IMR-90 (cell line): ENCODE results near the gene PLOD1. TPM values are rescaled to one million over a fixed set of nuclear protein-coding genes. Genes with fewer than 3 reads are reported as not detected.
A peak's percentile ranks its signal among the peaks of the same experiment; 100 is the strongest.

ENCODE experiments used
- ATAC-seq: fragments of 200-7000 bp; cut with Tn5 transposase; 2 replicates; pipeline ENCODE4 v1.9.1; 2020; ENCODE audit warnings: low read depth, mild to moderate bottlenecking, moderate library complexity
- BruUV-seq: library from RNA; stranded (reverse); fragments of 400-500 nt; replicated peaks from 2 replicates; lab custom pipeline; 2021; lab: Mats Ljungman, UMichigan
- CTCF ChIA-PET: fragments of 300-600 bp; formaldehyde crosslinking; extraction: SDS; loops from one replicate; lab custom pipeline; 2021; ENCODE audit warnings: antibody characterized with exemption; lab: Yijun Ruan, JAX
- POLR2A ChIA-PET: fragments of 300-600 bp; sonication (Branson Sonifier 250); formaldehyde crosslinking; loops from one replicate; lab custom pipeline; 2022; ENCODE audit warnings: antibody characterized with exemption; ENCODE audit not compliant: unreplicated experiment; lab: Charles Lee
- DNase-seq: peaks from one replicate; pipeline ENCODE4 v3.0.0; 2013
- H2AFZ ChIP-seq: replicated peaks from 2 replicates; pipeline ENCODE3; 2013; ENCODE audit warnings: low read length, mild to moderate bottlenecking; ENCODE audit not compliant: poor library complexity
- H2AK5ac ChIP-seq: 2 replicates; pipeline ENCODE4 v1.6.1; 2013; ENCODE audit warnings: low read depth, low read length, inconsistent platforms
- H2AK9ac ChIP-seq: replicated peaks from 2 replicates; pipeline ENCODE3; 2013; ENCODE audit warnings: mild to moderate bottlenecking, low read depth, low read length, moderate library complexity; ENCODE audit not compliant: poor library complexity
- H2BK120ac ChIP-seq: 2 replicates; pipeline ENCODE4 v1.6.1; 2013; ENCODE audit warnings: low read depth, low read length, inconsistent platforms
- H2BK15ac ChIP-seq: 3 replicates; pipeline ENCODE4 v1.6.1; 2013; ENCODE audit warnings: low read depth, low read length, inconsistent platforms
- H2BK20ac ChIP-seq: 2 replicates; pipeline ENCODE4 v1.6.1; 2013; ENCODE audit warnings: low read depth, mild to moderate bottlenecking, inconsistent platforms, low read length, moderate library complexity
- H2BK5ac ChIP-seq: 2 replicates; pipeline ENCODE4 v1.6.1; 2013; ENCODE audit warnings: mild to moderate bottlenecking, low read depth, low read length, inconsistent platforms; ENCODE audit not compliant: poor library complexity, severe bottlenecking
- H3K14ac ChIP-seq: replicated peaks from 2 replicates; pipeline ENCODE4 v1.6.1; 2013; ENCODE audit warnings: low read depth, low read length, inconsistent platforms
- H3K18ac ChIP-seq: 2 replicates; pipeline ENCODE4 v1.6.1; 2013; ENCODE audit warnings: low read depth, low read length, control low read depth
- H3K23ac ChIP-seq: 2 replicates; pipeline ENCODE4 v1.6.1; 2013; ENCODE audit warnings: low read depth, low read length, inconsistent platforms
- H3K27ac ChIP-seq: 2 replicates; pipeline ENCODE4 v1.5.1; 2013; ENCODE audit warnings: mild to moderate bottlenecking, control low read depth, low read length; ENCODE audit not compliant: insufficient read depth
- H3K27me3 ChIP-seq: 2 replicates; pipeline ENCODE4 v1.6.1; 2013; ENCODE audit warnings: low read length; ENCODE audit not compliant: control insufficient read depth, insufficient read depth
- H3K36me3 ChIP-seq: 2 replicates; pipeline ENCODE4 v1.6.1; 2013; ENCODE audit warnings: low read length, mixed read lengths; ENCODE audit not compliant: control insufficient read depth, insufficient read depth
- H3K4ac ChIP-seq: 2 replicates; pipeline ENCODE4 v1.6.1; 2013; ENCODE audit warnings: low read depth, low read length, inconsistent platforms
- H3K4me1 ChIP-seq: 2 replicates; pipeline ENCODE4 v1.6.1; 2013; ENCODE audit warnings: low read length, mixed read lengths; ENCODE audit not compliant: control insufficient read depth, insufficient read depth
- H3K4me2 ChIP-seq: 2 replicates; pipeline ENCODE4 v1.6.1; 2013; ENCODE audit warnings: low read depth, mild to moderate bottlenecking, control low read depth, low read length, moderate library complexity
- H3K4me3 ChIP-seq: 2 replicates; pipeline ENCODE4 v1.5.1; 2013; ENCODE audit warnings: low read depth, mild to moderate bottlenecking, control low read depth, low read length, moderate library complexity; ENCODE audit not compliant: insufficient read depth
- H3K56ac ChIP-seq: 2 replicates; pipeline ENCODE4 v1.6.1; 2013; ENCODE audit warnings: low read length, inconsistent platforms; ENCODE audit not compliant: insufficient read depth; ENCODE audit errors: extremely low read depth
- H3K79me1 ChIP-seq, 2 experiments: 2 replicates each; pipeline ENCODE4 v1.6.1; 2013; ENCODE audit warnings: low read length in 2 of 2, inconsistent platforms in 1 of 2, low read depth in 1 of 2
- H3K9ac ChIP-seq: 2 replicates; pipeline ENCODE4 v1.6.1; 2013; ENCODE audit warnings: low read depth, low read length, control low read depth
- H3K9me1 ChIP-seq: 2 replicates; pipeline ENCODE4 v1.6.1; 2013; ENCODE audit warnings: low read length, inconsistent platforms; ENCODE audit not compliant: insufficient read depth
- H3K9me3 ChIP-seq: 2 replicates; pipeline ENCODE4 v1.6.1; 2013; ENCODE audit warnings: low read length; ENCODE audit not compliant: control insufficient read depth, insufficient read depth
- H4K20me1 ChIP-seq: 2 replicates; pipeline ENCODE4 v1.6.1; 2013; ENCODE audit warnings: low read length, inconsistent platforms; ENCODE audit not compliant: insufficient read depth
- H4K5ac ChIP-seq: 2 replicates; pipeline ENCODE4 v1.6.1; 2013; ENCODE audit warnings: mild to moderate bottlenecking, low read depth, low read length, control low read depth
- H4K8ac ChIP-seq, 2 experiments: 2 replicates each; pipeline ENCODE4 v1.6.1; 2013; ENCODE audit warnings: low read depth in 2 of 2, low read length in 2 of 2, control low read depth in 1 of 2, inconsistent platforms in 1 of 2
- H4K91ac ChIP-seq: 2 replicates; pipeline ENCODE4 v1.6.1; 2013; ENCODE audit warnings: low read depth, low read length, inconsistent platforms; ENCODE audit not compliant: insufficient read depth
- BHLHE40 ChIP-seq: fragments of 150-350 bp; IDR thresholded peaks from 2 replicates; pipeline ENCODE4 v1.6.1; 2016; ENCODE audit warnings: mild to moderate bottlenecking, low read depth, low read length
- CEBPB ChIP-seq: IDR thresholded peaks from 2 replicates; pipeline ENCODE4 v1.6.1; 2012; ENCODE audit warnings: low read depth, low read length, improper control_type of control experiment
- CHD1 ChIP-seq: IDR thresholded peaks from 2 replicates; pipeline ENCODE4 v1.6.1; 2012; ENCODE audit warnings: low read depth, low read length, improper control_type of control experiment
- CTCF ChIP-seq: conservative IDR thresholded peaks from 2 replicates; pipeline ENCODE4 v1.5.1; 2012; ENCODE audit warnings: mild to moderate bottlenecking, low read depth, low read length, improper control_type of control experiment
- ELK1 ChIP-seq: fragments of 150-350 bp; IDR thresholded peaks from 2 replicates; pipeline ENCODE4 v1.6.1; 2016; ENCODE audit warnings: low read depth, mild to moderate bottlenecking, low read length, moderate library complexity, borderline replicate concordance
- FOS ChIP-seq: fragments of 150-350 bp; IDR thresholded peaks from 2 replicates; pipeline ENCODE4 v1.6.1; 2016; ENCODE audit warnings: low read depth, low read length
- MAFK ChIP-seq: IDR thresholded peaks from 2 replicates; pipeline ENCODE4 v1.6.1; 2012; ENCODE audit warnings: low read depth, low read length, improper control_type of control experiment
- MAZ ChIP-seq: IDR thresholded peaks from 2 replicates; pipeline ENCODE4 v1.6.1; 2012; ENCODE audit warnings: low read depth, mild to moderate bottlenecking, low read length, improper control_type of control experiment, moderate library complexity, borderline replicate concordance
- NFE2L2 ChIP-seq: fragments of 150-350 bp; IDR thresholded peaks from 2 replicates; pipeline ENCODE4 v1.6.1; 2016; ENCODE audit warnings: low read depth, mild to moderate bottlenecking, low read length
- POLR2A ChIP-seq: IDR thresholded peaks from 2 replicates; pipeline ENCODE4 v1.6.1; 2012; ENCODE audit warnings: mild to moderate bottlenecking, low read depth, low read length
- RAD21 ChIP-seq: IDR thresholded peaks from 2 replicates; pipeline ENCODE4 v1.6.1; 2012; ENCODE audit warnings: low read length, improper control_type of control experiment
- RCOR1 ChIP-seq: IDR thresholded peaks from 2 replicates; pipeline ENCODE4 v1.6.1; 2012; ENCODE audit warnings: mild to moderate bottlenecking, low read length, improper control_type of control experiment; ENCODE audit not compliant: insufficient replicate concordance
- RFX5 ChIP-seq: IDR thresholded peaks from 2 replicates; pipeline ENCODE4 v1.8.0; 2012; ENCODE audit warnings: low read depth, mild to moderate bottlenecking, low read length, moderate library complexity
- SMC3 ChIP-seq: fragments of 150-350 bp; IDR thresholded peaks from 2 replicates; pipeline ENCODE4 v1.6.1; 2016; ENCODE audit warnings: low read depth, mild to moderate bottlenecking, antibody characterized with exemption, low read length, moderate library complexity
- WGBS, 2 experiments: methylation state at CpG; one replicate each; pipeline versions ENCODE4 v1.1.5 to v1.1.7; 2013; ENCODE audit warnings: missing lambda C conversion rate in 2 of 2; ENCODE audit not compliant: insufficient read length in 1 of 2; ENCODE audit errors: extremely low coverage in 2 of 2; 5-methylcytosine and 5-hydroxymethylcytosine counted together
- dilution Hi-C: fragments of 300-500 bp; cut with HindIII; formaldehyde crosslinking; loops from one replicate; pipeline ENCODE4 v1.14.3; 2018; ENCODE audit warnings: low sequenced_read_pairs; ENCODE audit not compliant: unreplicated experiment
- in situ Hi-C: fragments of 300-500 bp; cut with MboI; formaldehyde crosslinking; loops from 3 replicates; pipeline ENCODE4 v1.14.3; 2019; ENCODE audit warnings: low sequenced_read_pairs, inconsistent platforms, mixed read lengths
- intact Hi-C: fragments of 100-400 bp; cut with micrococcal nuclease; formaldehyde crosslinking; loops from 2 replicates; pipeline ENCODE4 v1.10.0; 2022
- polyA plus RNA-seq, 3 experiments: library from polyadenylated mRNA; depleted of rRNA; stranded (reverse); fragments of >200 nt; gene quantifications; 2 replicates each; pipeline ENCODE4 v1.2.3, GENCODE V29; 2012; ENCODE audit warnings: low replicate concordance in 1 of 3
- total RNA-seq: library from RNA; depleted of rRNA; stranded (reverse); fragments of >200 nt; gene quantifications from 2 replicates; pipeline ENCODE4 v1.2.3, GENCODE V29; 2012

PLOD1 gene
- total and polyA plus RNA-seq, 2 of the 4 experiments (the other 2 are of a cell fraction): 283 to 609 TPM

GRCh38 chr1:11946647-11947046 is 12.1 kb downstream of the PLOD1 start:
- ATAC-seq (no peak; the same call in 1 of the 2 replicates), DNase-seq (no peak)
- H3K9ac ChIP-seq: no peak overlapping the region
- H4K91ac ChIP-seq: no peak overlapping the region
- H3K23ac ChIP-seq: no peak overlapping the region
- in situ Hi-C loops (no loop called here), intact Hi-C loops (no loop called here), dilution Hi-C loops (no loop called here)
- H2BK20ac ChIP-seq: no peak overlapping the region
- H3K9me3 ChIP-seq: peaks cover 4% of the 10 kb centered on the region; the same call in 1 of the 2 replicates
- H2AFZ ChIP-seq: no peak overlapping the region
- no peaks in the 10 kb centered on the region for H3K9me1 ChIP-seq
- no peak overlapping the region for H2AK9ac ChIP-seq
- no peak overlapping the region for H3K4me3 ChIP-seq
- POLR2A ChIA-PET: no interaction called here
- TF ChIP-seq FOS: no peak
- TF ChIP-seq MAFK: no peak
- no peak for TF ChIP-seq MAZ
- no peak for TF ChIP-seq RAD21
- no peak for TF ChIP-seq BHLHE40
- TF ChIP-seq CHD1: no peak
- TF ChIP-seq NFE2L2: no peak
- no peak for TF ChIP-seq ELK1
- TF ChIP-seq RCOR1: no peak
- TF ChIP-seq CEBPB: no peak
- TF ChIP-seq CTCF: no peak
- TF ChIP-seq POLR2A: no peak
- no peak for TF ChIP-seq RFX5
- no peak for TF ChIP-seq SMC3
- peaks cover 13 to 49% of the 10 kb centered on the region in 2 experiments for H3K79me1 ChIP-seq
- H2BK120ac ChIP-seq: no peak overlapping the region
- BruUV-seq: TSS peak; percentile 19
- no peak overlapping the region for H2AK5ac ChIP-seq
- no peaks in the 10 kb centered on the region for H3K4me1 ChIP-seq
- no peaks in the 10 kb centered on the region for H3K27me3 ChIP-seq
- no peak overlapping the region for H3K14ac ChIP-seq
- no peak overlapping the region for H3K56ac ChIP-seq
- no peak overlapping the region for H3K27ac ChIP-seq
- WGBS, 2 experiments: no CpG with 5 or more reads among the region's 3 CpGs
- H4K5ac ChIP-seq: no peak overlapping the region
- H3K4me2 ChIP-seq: no peak overlapping the region
- CTCF ChIA-PET: no interaction called here
- H2BK15ac ChIP-seq: no peak overlapping the region
- no peak overlapping the region for H3K4ac ChIP-seq
- H3K18ac ChIP-seq: no peak overlapping the region
- H4K8ac ChIP-seq: no peak overlapping the region
- no peak overlapping the region for H2BK5ac ChIP-seq
- H4K20me1 ChIP-seq: peaks cover 9% of the 10 kb centered on the region
- peaks cover 65% of the 10 kb centered on the region for H3K36me3 ChIP-seq
